Left renal cortex interstitium (tissue), 4 donors: Measurements from ENCODE around the gene ARHGAP42. TPM values are rescaled to one million over a fixed set of nuclear protein-coding genes. Genes with fewer than 3 reads are reported as not detected.

ENCODE experiments used
- DNase-seq, 4 donors: peaks; one replicate each; pipeline ENCODE4 v3.0.0-alpha.2; 2013; ENCODE audit warnings: low read depth in 4 of 4, low spot score in 2 of 4, missing footprints in 1 of 4
- polyA plus RNA-seq, 4 donors: library from polyadenylated mRNA; unstranded; fragments of 120-200 nt; gene quantifications; one replicate each; pipeline ENCODE4 v1.2.1, GENCODE V29; 2013; ENCODE audit not compliant: insufficient read length in 4 of 4

ARHGAP42 gene
- polyA plus RNA-seq, 4 donors = 22.3 to 29.6 (median 28.9) TPM

DNA sequence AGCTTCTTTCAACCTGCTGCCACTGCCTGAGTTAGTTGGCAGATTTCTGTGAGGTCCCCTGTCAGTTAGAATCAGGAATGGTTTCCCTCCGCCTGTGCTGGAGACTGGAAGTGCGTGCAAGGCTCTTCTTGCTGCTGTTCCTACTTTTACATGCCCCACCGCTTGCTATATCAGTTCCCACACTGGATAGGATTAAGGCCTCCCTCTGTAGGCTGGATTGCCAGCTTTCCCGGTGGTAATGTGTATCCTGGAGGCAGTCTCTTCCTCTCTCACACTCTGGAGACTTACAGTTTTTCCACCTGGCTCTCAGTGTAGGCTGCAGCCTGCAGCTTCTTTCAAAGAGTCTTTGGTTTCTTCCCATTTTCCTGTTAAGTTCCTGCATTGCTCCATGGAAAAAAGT lies 66.5 kb downstream of the ARHGAP42 start:
- no peak for DNase-seq

GRCh38 chr11:100756559-100756958 lies 69.5 kb downstream of the ARHGAP42 start:
- DNase-seq = no peak

GRCh38 chr11:100757646-100758045 lies 70.6 kb downstream of the ARHGAP42 start:
- no peak for DNase-seq

DNA sequence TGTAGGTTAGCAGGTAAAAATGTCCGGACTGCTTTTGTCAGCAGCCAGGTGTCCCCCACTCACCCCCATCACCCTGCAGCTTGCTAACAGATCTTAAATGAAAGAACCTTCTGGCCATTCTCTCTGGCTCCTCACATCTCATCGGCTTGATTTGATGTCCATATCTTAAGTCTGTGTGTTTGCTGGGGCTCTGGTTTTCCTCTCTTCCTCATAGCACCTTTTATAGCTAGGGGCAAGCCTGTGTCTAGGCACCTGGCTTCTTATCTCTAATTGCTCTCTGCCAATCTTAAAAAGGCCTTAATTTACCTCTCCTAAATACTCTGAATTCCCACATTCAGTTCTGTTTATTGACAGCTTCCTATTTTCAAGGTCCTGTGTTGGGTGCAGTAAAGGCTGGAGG lies 72.0 kb downstream of the ARHGAP42 start:
- no peak for DNase-seq

GRCh38 chr11:100759856-100760255 lies 72.8 kb downstream of the ARHGAP42 start:
- no peak for DNase-seq

DNA sequence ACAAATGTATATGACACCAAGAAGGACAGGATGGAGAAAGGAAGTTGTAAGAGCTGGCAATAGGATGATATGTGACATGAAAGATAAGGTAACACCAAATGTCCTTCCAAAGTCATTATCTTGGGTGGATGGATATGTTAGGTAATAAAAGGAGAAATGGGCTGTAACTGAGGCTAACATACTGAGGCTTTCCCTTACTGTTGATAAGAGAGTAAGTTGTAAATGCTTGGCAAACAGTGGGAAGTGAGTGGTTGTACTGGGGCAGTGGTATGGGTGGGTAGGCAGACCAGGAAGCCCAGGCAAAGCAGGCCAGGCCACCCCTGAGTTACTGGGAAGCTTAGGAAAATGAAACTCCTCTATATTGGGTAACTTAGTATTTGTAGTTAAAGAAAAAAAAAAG lies 73.7 kb downstream of the ARHGAP42 start:
- no peak for DNase-seq

- DNase-seq = no peak
Measured at GRCh38 chr11:100761841-100762240, 74.8 kb downstream of the ARHGAP42 start.

- no peak for DNase-seq
Measured at GRCh38 chr11:100766764-100767163, 79.7 kb downstream of the ARHGAP42 start.

DNA sequence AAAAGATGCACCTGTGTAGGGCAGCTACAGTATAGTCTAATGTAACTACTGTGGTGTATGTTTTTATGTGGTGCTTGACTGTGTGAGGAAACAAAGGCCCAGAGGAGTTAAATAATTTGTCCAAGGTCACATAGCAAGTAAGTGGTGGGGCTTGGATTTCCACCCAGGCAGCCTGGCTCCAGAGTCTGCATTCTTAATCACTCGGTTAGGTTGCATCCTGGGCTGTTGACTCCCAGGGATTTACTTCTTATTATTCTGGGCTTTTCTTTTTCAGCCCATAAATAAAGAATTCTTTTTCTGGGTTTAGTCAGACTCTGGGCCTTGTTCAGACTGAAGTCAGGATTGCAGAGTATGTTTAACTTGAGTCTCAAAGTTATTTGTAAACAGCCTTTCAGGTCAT lies 82.1 kb downstream of the ARHGAP42 start:
- peak in 1 of 4 donors; percentile 16 for DNase-seq

DNA sequence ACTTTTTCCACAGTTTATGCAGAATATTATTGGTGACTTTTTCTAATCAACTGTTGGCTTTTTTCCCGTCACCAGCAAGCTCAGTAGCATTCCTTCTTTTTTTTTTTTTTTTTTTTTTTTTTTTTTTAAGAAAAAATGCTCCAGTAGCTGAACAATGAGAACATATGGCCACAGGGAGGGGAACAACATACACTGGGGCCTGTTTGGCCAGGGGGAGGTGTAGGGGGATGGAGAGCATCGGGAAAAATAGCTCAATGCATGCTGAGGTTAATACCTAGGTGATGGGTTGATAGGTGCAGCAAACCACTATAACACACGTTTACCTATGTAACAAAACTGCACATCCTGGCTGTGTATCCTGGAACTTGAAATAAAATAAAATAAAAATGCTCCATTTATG lies 82.5 kb downstream of the ARHGAP42 start:
- DNase-seq = no peak

GRCh38 chr11:100774132-100774531 lies 87.0 kb downstream of the ARHGAP42 start:
- no peak for DNase-seq

- DNase-seq = no peak
Measured at GRCh38 chr11:100774859-100775258, 87.8 kb downstream of the ARHGAP42 start.

- DNase-seq = no peak
Measured at GRCh38 chr11:100776212-100776896, 89.3 kb downstream of the ARHGAP42 start.

DNA sequence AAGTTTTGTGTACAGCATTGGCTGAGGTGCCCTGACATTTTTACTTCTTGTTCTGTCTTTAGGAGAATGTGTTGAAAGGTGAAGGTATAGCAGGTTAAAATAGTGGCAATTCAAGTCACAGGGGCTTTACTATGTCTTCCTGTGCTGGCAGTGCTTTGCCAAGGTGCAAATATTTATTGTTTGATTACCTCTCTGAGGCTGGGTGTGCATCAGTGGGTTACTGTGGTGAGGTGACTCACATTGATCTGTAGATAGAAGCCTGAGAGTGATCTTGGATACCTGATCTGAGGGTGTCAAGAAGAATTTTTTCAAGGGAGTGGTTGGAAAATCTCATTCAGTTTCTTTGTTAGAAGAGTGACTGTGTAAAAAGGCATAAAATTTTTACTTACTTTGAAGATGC lies 90.0 kb downstream of the ARHGAP42 start:
- no peak for DNase-seq

GRCh38 chr11:100777736-100778135 lies 90.6 kb downstream of the ARHGAP42 start:
- no peak for DNase-seq

DNA sequence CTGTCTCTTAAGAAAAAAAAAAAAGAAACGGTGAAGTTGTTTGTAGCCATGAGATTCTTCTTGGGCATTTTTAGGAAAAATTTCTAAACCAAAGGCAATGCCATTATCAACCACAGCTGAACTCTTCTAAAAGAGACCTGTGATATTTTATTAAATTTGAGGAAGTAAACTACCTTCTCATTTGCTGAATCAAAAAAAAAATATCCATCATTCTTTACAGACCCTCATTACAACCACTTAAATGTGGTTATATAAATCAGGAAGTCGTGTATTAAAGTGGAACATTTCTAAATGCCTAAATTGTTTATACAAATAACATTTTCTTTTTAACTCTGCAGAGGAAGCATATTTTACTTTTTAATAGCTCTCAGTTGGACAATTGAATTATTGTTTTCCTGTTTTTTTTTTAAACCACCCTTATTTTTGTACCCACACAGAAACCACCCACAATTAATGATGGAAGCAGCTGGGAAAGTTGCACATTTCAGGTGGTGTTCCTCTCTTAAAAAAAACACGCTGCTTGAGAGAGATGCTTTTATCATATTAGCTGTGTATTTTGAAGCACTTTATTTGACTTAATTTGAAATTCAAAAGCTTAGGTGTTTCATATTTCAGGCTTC lies 91.2 kb downstream of the ARHGAP42 start:
- DNase-seq = no peak

DNA sequence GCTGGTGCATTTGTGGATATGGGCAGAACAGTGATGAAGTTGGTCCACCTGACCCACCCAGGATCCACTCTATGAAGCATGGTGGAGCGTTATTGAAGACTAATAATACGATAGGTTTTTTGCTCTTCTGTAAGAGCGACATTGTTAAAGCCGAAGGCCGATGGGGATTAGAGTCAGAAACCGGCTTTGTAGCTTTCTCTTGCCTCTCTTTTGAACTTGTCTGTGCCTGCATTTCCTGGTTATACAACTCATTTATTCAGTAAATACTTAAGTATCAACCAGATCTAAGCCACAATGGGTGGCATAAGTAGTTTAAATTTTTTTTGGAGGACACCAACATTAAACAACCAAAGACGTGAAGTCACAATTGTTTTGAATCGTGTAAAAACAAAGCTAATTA lies 93.4 kb downstream of the ARHGAP42 start:
- DNase-seq = no peak

GRCh38 chr11:100785148-100785983 lies 98.3 kb downstream of the ARHGAP42 start:
- DNase-seq = no peak

DNA sequence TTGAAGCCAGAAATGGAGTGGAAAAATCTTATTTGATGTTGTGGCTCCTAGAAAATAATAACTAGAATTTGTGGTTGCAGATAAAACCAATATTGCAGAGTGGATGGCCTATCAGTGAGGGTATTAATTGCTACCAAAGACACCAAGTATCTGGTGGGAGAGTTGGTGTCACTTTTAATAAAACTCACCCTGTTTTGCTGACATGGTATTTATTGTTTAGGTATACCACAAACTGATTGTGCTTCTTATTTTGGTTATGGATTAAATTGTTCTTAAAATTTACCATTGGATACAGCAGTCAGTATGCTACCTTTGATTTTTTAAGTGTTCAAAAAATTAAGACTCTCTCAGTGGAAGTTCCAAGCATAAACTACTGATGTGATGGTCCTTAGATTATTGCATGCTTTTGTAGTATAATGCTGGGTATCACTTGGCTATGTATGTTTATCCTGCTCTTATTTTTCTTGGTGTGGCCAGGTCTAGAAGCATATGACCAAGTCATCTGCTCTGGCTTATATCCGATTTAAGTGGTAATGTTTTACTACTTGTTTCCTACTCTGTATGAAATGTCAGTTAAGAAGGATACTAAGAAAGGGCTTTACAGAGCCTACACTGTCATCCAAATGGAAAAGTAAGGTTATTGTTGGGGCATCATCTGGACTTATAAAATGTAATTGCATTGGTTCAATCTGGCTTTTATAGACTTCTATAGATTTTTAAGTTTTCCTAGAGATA lies 101.6 kb downstream of the ARHGAP42 start:
- no peak for DNase-seq

GRCh38 chr11:100789500-100789899 lies 102.4 kb downstream of the ARHGAP42 start:
- DNase-seq = no peak

- DNase-seq = no peak
Measured at GRCh38 chr11:100790073-100790472, 103.0 kb downstream of the ARHGAP42 start.
